GM12875 (cell line): Measurements from ENCODE around the gene VCL.
"Not testable (repeated sequence)": the region's sequence is repeated elsewhere in the genome, so short reads cannot be mapped to it uniquely, and the experiment has no call there.

ENCODE experiments used
- H3K4me3 ChIP-seq: one replicate; pipeline ENCODE4 v1.5.1; 2011; ENCODE audit warnings: low read depth, low read length, control low read depth
- TF ChIP-seq, protein P1 (sequence below): IDR thresholded peaks from 2 replicates; pipeline ENCODE4 v1.5.1; 2011; ENCODE audit warnings: low read depth, mild to moderate bottlenecking, control low read depth, inconsistent platforms, low read length, moderate library complexity, borderline replicate concordance; ENCODE audit not compliant: insufficient read depth

VCL gene

DNA sequence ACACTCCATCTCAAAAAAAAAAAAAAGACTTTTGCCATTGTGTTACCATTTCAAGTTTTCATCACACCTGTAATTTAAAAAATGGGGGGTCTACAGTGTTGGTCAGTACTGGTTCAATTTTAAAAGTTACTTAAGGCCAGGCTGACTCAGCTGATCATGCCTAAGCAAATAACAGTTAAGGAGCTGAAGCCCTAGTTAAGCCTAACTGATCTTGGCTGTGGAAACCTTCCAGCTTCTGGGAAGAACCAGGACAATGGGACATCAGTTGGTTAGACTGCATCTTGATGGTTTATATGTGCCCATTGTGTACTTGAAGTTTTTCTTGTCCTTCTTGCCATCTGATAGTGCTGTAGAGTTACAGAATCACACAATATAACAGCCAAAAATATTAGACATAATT, 26.7 kb downstream of the VCL start:
- TF ChIP-seq, protein P1, sequence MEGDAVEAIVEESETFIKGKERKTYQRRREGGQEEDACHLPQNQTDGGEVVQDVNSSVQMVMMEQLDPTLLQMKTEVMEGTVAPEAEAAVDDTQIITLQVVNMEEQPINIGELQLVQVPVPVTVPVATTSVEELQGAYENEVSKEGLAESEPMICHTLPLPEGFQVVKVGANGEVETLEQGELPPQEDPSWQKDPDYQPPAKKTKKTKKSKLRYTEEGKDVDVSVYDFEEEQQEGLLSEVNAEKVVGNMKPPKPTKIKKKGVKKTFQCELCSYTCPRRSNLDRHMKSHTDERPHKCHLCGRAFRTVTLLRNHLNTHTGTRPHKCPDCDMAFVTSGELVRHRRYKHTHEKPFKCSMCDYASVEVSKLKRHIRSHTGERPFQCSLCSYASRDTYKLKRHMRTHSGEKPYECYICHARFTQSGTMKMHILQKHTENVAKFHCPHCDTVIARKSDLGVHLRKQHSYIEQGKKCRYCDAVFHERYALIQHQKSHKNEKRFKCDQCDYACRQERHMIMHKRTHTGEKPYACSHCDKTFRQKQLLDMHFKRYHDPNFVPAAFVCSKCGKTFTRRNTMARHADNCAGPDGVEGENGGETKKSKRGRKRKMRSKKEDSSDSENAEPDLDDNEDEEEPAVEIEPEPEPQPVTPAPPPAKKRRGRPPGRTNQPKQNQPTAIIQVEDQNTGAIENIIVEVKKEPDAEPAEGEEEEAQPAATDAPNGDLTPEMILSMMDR: no peak
- no peak overlapping the region for H3K4me3 ChIP-seq

DNA sequence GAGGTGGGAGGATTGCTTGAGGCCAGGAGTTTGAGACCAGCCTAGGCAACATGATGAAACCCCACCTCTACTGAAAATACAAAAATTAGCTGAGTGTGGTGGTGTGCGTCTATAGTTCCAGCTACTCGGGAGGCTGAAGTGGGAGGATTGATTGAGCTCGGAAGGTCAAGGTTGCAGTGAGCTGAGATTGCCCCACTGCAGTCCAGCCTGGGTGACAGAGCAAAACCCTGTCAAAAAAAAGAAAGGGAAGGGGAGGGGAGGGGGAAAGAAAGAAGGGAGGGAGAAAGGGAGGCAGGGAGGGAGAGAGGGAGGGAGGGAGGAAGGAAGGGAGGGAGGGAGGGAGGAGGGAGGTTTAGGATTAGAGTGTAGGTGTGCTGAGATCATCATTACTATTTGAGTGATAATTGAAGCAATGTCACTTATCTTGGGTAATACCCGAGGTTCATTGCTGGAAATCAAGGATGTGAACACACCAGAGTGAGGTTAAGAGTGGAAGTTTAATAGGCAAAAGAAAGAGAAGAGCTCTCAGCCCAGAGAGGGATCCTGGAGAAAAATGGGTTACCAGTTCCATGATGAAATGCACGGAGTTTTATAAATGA, 27.6 kb downstream of the VCL start:
- TF ChIP-seq, protein P1: no peak
- no peak overlapping the region for H3K4me3 ChIP-seq

DNA sequence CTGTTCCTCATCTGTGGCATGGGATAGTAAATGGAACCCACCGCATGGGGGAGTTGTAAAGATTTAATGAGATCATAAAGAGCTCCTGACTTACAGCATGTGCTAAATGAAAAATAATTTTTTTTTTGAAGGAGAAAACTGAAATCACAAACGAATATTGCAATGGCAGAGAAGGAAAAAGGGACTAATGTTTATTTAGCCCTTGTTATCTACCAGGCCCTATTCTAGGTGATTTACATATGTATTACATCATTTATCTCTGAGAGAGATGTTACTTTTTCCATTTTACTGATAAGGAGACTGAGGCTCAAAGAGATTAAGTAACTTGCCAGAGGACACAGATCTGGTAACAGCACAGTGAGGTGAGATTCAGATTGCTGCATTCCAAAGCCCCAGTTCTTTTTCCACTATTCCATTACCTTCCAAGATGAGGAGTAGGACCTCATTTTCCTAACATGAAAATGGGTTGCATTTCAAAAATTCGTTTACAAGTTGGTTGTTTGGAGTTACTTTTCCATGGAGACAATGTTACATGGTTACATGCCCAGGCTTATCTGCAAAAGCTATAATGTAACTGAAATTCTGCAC, 28.6 kb downstream of the VCL start:
- no peak overlapping the region for H3K4me3 ChIP-seq
- TF ChIP-seq, protein P1: no peak

DNA sequence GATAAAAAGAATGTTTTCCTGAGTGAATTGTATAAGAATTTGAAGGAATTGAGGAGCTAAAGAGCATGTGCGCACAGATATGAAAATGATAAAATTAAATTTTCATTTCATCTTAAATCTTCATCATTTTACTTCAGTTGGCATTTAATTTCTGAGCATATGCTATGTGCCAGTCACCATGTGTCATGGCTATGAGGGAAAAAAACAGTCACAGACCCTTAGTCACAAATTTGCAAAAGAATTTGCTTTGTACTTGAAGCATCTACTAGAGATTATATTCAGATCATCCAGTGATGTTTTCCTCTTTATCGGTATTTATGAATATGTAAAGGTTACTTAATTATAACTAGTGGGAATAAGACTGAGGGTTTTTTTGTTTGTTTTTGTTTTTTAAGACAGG, 29.8 kb downstream of the VCL start:
- TF ChIP-seq, protein P1: no peak
- H3K4me3 ChIP-seq: no peak overlapping the region

DNA sequence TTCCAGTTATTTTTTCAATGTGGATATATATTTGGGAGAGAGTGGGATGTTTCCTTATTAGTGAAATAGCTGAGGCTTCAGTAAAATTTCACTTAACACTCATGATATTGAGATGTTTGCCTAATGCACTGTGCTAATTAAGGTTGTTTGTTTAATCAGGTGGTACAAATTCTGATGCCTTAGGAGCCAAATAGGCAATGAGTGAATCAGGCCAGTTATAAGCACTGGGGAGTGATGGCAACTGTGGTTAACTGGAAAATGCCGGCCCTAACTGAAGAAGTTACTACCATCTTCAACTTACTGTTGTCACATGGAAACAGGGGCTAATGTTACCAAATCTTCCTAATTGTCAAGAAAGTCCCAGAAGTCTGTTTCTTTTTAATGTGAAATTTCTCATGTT, 32.0 kb downstream of the VCL start:
- TF ChIP-seq, protein P1: no peak
- no peak overlapping the region for H3K4me3 ChIP-seq

DNA sequence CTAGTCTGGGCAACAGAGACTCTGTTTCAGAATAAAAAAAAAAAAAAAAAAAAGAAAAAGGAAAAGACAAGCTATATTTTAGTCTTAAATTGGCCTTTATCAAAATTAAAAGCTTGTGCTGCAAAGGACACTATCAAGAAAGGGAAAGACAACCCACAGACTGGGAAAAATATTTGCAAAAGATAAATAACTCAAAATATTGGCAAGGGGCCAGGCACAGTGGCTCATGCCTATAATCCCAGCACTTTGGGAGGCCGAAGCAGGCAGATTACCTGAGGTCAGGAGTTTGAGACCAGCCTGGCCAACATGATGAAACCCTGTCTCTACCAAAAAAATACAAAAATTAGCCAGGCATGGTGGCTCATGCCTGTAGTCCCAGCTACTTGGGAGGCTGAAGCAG, 34.3 kb downstream of the VCL start:
- H3K4me3 ChIP-seq: not testable (repeated sequence)

DNA sequence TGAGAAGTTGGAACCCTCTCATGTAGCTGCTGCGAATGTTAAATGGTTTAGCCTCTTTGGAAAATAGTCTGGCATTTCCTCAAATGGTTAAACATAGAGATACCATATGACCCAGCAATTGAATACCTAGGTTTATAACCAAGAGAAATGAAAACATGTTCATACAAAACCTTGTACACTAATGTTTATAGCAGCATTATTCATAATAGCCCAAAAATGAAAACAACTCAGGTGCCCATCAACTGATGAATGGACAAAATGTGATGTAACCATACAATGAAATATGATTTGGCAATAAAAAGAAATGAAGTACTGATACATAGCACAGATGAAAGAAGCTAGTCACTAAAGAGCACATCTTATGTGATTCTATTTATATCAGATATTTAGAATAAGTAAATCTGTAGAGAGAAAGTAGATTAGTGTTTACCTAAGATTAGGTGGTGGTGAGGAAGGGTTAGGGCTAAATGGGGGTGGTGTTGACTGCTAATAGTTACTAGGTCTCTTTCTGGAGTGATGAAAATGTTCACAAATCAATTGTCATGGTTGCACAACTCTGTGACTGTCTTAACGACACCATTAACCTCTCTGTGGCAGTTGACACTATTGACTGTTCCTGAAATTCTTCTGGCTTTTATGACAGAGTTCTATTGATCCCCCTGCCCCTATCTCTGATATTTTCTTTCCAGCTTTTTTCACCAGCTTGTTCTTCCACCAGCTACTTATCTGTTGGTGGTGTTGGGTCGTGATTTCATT, 35.2 kb downstream of the VCL start:
- no peak overlapping the region for H3K4me3 ChIP-seq
- TF ChIP-seq, protein P1: no peak
